HG03520 (cell line): Measurements from ENCODE around the gene ACSL5.
"Not testable (repeated sequence)": the region's sequence is repeated elsewhere in the genome, so short reads cannot be mapped to it uniquely, and the experiment has no call there.

ENCODE experiments used
- ATAC-seq: cut with Tn5 transposase; IDR thresholded peaks from one replicate; pipeline ENCODE4 v1.9.1; 2021; ENCODE audit warnings: mild to moderate bottlenecking, moderate library complexity; ENCODE audit not compliant: unreplicated experiment

ACSL5 gene

GRCh38 chr10:112406806-112407205 lies 32.9 kb downstream of the ACSL5 start:
- not testable (repeated sequence) for ATAC-seq

GRCh38 chr10:112407696-112408095 lies 33.8 kb downstream of the ACSL5 start:
- no peak for ATAC-seq

- ATAC-seq = no peak
These were observed 35.4 kb downstream of the ACSL5 start for GRCh38 chr10:112409299-112409698.

GRCh38 chr10:112409755-112410154 lies 35.8 kb downstream of the ACSL5 start:
- no peak for ATAC-seq

GRCh38 chr10:112412696-112413095 lies 38.8 kb downstream of the ACSL5 start:
- no peak for ATAC-seq

GRCh38 chr10:112421731-112422130 lies 47.8 kb downstream of the ACSL5 start:
- no peak for ATAC-seq

- ATAC-seq = no peak
These were observed 50.7 kb downstream of the ACSL5 start for GRCh38 chr10:112424651-112425050.

- no peak for ATAC-seq
These were observed 52.2 kb downstream of the ACSL5 start for GRCh38 chr10:112426111-112426510.

GRCh38 chr10:112429147-112429546 lies 55.2 kb downstream of the ACSL5 start:
- ATAC-seq = no peak

GRCh38 chr10:112429654-112430230 lies 55.8 kb downstream of the ACSL5 start:
- ATAC-seq = no peak

GRCh38 chr10:112433136-112433535 lies 59.2 kb downstream of the ACSL5 start:
- ATAC-seq = no peak

GRCh38 chr10:112434988-112435619 lies 61.2 kb downstream of the ACSL5 start:
- no peak for ATAC-seq

GRCh38 chr10:112438356-112438755 lies 64.4 kb downstream of the ACSL5 start:
- ATAC-seq = no peak

GRCh38 chr10:112441520-112441919 lies 67.6 kb downstream of the ACSL5 start:
- ATAC-seq = no peak

GRCh38 chr10:112442063-112442462 lies 68.1 kb downstream of the ACSL5 start:
- no peak for ATAC-seq

- ATAC-seq = no peak
These were observed 72.3 kb downstream of the ACSL5 start for GRCh38 chr10:112446055-112446854.

GRCh38 chr10:112446855-112447619 lies 73.1 kb downstream of the ACSL5 start, which contains the start of the genes VTI1A and ZDHHC6:
VTI1A (plus strand) TSS chr10:112447215; CDS start chr10:112447374, 159 bp downstream.
ZDHHC6 (minus strand) TSS chr10:112446914; CDS start chr10:112445436, 1,478 bp downstream.
- peak; percentile 90 for ATAC-seq

- ATAC-seq = no peak
These were observed 73.7 kb downstream of the ACSL5 start for GRCh38 chr10:112447620-112447928.

GRCh38 chr10:112448888-112449287 lies 75.0 kb downstream of the ACSL5 start:
- no peak for ATAC-seq

GRCh38 chr10:112454910-112455779 lies 81.2 kb downstream of the ACSL5 start:
- ATAC-seq = no peak
